Endometrium (tissue), 2 donors: ENCODE measurements around the gene LSP1.

Experiments used
- FAIRE-seq: peaks from 2 replicates; lab custom pipeline; 2012; peaks lifted over from hg19 to GRCh38; lab: Jason Lieb, UNC
- donor health status: control.
- donor health status: control.

LSP1 gene

GRCh38 chr11:1837171-1838076 lies 15.5 kb upstream of the LSP1 start:
- FAIRE-seq: no peak

GRCh38 chr11:1838077-1838425 lies 14.8 kb upstream of the LSP1 start:
- FAIRE-seq: no peak

GRCh38 chr11:1838426-1839144 lies 14.3 kb upstream of the LSP1 start, which contains the start of gene TNNI2:
Gene TNNI2 (plus strand): TSS chr11:1838981. CDS start chr11:1839697, 716 bp downstream.
- no peak for FAIRE-seq

GRCh38 chr11:1839204-1839923 lies 13.5 kb upstream of the LSP1 start:
- no peak for FAIRE-seq

- FAIRE-seq: no peak
Observed at GRCh38 chr11:1839924-1840779, 12.7 kb upstream of the LSP1 start.

GRCh38 chr11:1840780-1841480 lies 12.0 kb upstream of the LSP1 start:
- no peak for FAIRE-seq

GRCh38 chr11:1841511-1842148 lies 11.3 kb upstream of the LSP1 start:
- FAIRE-seq: no peak

GRCh38 chr11:1842149-1843097 lies 10.5 kb upstream of the LSP1 start:
- FAIRE-seq: no peak

GRCh38 chr11:1843098-1843473 lies 9.8 kb upstream of the LSP1 start:
- FAIRE-seq: no peak

- FAIRE-seq: no peak
Observed at GRCh38 chr11:1843796-1844195, 9.1 kb upstream of the LSP1 start.

GRCh38 chr11:1844221-1845094 lies 8.4 kb upstream of the LSP1 start:
- no peak for FAIRE-seq

GRCh38 chr11:1845095-1845429 lies 7.8 kb upstream of the LSP1 start:
- no peak for FAIRE-seq

GRCh38 chr11:1845561-1846452 lies 7.1 kb upstream of the LSP1 start:
- FAIRE-seq: no peak

GRCh38 chr11:1846453-1846932 lies 6.4 kb upstream of the LSP1 start:
- no peak for FAIRE-seq

GRCh38 chr11:1847006-1847735 lies 5.7 kb upstream of the LSP1 start:
- no peak for FAIRE-seq

- no peak for FAIRE-seq
Observed at GRCh38 chr11:1847926-1848639, 4.8 kb upstream of the LSP1 start.
